GM21381 (cell line): ENCODE data around the gene PRPF6.
"Not testable (repeated sequence)": the region's sequence is repeated elsewhere in the genome, so short reads cannot be mapped to it uniquely, and the experiment has no call there.

ENCODE experiments used
- ATAC-seq: cut with Tn5 transposase; IDR thresholded peaks from one replicate; pipeline ENCODE4 v1.9.1; 2021; ENCODE audit warnings: mild to moderate bottlenecking, moderate library complexity; ENCODE audit not compliant: unreplicated experiment

PRPF6 gene

DNA sequence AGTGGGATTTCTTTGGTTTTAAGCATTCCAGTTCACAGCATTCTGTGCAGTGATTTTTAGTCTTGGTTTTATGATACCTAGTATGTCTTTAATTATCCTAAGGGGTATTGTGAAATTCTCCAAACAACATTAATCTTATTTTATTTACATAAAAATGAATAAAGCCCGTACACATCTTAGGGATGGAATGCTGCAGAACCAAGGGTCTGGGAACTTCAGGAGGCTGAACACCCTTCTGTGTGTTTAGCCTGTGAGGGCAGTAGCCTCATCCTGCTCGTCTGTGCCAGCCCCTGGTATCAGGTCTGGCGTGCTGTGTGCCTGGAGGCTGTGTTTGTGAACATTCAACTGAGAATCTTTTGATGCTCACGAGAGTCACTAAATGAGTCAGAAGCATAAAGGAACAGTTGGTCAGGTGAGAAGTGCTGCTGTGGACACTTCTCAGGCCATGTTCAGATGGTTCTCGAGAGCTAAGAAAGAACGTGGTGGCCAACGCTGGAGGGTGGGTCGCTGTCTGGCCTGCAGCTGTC lies 29.8 kb downstream of the PRPF6 start:
- no peak for ATAC-seq

DNA sequence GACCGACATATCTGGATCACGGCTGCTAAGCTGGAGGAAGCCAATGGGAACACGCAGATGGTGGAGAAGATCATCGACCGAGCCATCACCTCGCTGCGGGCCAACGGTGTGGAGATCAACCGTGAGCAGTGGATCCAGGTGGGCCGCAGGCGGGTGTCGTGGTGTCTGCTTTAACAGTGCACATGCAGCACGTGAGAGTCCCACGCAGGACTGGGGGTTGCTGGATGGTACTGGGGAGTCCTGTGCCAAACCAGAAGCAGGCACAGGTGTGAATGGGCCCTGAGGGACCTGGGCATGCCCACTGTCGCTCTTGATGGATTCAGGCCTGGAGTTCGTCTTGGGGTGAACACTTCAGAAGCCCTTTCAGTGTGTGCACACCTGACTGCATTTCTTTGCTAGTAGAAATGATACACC lies 30.4 kb downstream of the PRPF6 start:
- ATAC-seq, result no peak

- not testable (repeated sequence) for ATAC-seq
These were observed 31.6 kb downstream of the PRPF6 start for GRCh38 chr20:64012385-64013154.

- ATAC-seq, result no peak
These were observed 34.7 kb downstream of the PRPF6 start for GRCh38 chr20:64015635-64016034.

GRCh38 chr20:64021124-64021975 lies 40.4 kb downstream of the PRPF6 start:
- no peak for ATAC-seq

DNA sequence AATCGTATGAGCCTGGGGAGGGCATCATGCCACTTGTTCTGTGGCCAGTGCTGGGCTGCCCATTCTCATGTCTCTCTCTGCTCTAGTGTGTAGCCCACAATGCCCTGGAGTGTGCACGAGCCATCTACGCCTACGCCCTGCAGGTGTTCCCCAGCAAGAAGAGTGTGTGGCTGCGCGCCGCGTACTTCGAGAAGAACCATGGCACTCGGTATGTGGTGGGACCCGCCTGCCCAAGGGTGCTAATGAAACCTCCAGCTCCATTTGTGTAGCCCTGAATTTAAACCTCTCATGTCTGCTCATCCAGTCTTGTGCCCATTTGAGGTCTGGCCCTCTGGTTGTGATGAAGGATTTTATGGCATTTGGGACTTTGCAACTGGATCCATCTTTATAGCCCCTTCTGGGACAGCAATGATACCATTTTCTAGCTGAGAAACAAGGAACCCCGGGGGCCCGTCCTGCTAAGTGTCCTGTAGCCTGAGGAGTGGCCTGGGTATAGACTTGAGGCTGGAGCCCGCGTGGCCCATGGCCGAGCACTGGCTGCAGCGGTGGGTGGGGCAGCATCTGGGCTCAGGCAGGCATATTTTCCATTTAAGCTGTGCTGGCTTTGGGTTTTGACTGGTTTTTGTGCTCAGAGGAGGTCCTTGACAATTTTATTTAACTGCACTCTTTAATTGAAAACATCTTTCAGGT lies 41.9 kb downstream of the PRPF6 start:
- no peak for ATAC-seq

GRCh38 chr20:64023361-64024140 lies 42.6 kb downstream of the PRPF6 start:
- ATAC-seq, result no peak

- ATAC-seq, result no peak
These were observed 43.4 kb downstream of the PRPF6 start for GRCh38 chr20:64024141-64024990.

DNA sequence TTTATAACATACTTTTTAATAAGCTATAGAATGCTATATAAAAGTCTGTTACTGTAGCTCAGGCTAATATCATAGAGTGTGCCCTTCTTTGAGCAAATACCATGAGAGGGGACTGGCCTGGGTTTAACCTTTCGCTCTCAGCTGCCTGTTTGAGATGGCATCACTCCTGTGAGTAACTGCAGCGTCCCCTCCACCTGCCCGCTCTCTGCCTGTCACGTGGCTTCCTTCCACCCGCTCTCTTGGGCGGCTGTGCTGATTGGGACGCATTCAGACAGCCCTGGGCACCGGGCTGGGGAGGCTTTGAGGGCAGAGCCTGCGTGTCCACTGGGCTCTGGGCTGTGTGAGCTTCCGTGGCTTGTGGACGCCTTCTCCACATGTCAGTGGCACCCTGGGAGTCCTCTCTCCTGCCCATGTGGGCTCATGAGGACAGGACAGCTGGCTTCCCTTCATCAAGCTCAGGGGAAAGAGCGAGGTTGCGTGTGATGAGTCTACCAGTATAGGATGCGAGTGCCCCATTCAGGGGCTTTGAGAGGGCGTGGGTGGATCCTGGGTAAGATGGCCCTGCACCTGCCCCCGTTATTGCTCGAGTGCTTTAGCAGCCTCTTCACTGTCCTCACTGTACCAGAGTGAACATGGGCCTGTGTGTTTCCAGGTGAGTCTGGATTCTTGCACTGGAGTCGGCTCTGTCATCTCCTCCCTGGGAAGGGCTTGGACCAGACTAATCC lies 44.3 kb downstream of the PRPF6 start:
- ATAC-seq, result no peak

DNA sequence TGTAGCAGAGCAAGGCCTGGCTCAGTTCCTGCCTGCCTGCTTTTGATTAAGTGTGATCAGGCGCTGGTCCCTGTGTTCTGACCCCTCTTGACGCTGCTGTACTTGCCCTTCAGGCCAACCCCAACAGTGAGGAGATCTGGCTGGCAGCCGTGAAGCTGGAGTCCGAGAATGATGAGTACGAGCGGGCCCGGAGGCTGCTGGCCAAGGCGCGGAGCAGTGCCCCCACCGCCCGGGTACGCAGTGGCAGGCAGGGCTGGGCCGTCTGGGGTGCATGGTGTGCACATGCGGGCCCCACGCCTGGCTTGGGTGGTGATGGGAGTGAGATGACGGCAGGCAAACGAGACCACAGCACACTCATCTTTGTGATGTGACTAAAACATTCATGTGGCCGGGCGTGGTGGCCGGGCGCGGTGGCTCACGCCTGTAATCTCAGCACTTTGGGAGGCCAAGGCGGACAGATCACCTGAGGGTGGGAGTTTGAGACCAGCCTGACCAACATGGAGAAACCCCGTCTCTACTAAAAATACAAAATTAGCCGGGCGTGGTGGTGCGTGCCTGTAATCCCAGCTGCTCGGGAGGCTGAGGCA lies 45.0 kb downstream of the PRPF6 start:
- ATAC-seq, result no peak

GRCh38 chr20:64027981-64028685 lies 47.2 kb downstream of the PRPF6 start:
- no peak for ATAC-seq

- no peak for ATAC-seq
These were observed 48.6 kb downstream of the PRPF6 start for GRCh38 chr20:64029293-64030117.

GRCh38 chr20:64030371-64031134 lies 49.6 kb downstream of the PRPF6 start:
- no peak for ATAC-seq

- no peak for ATAC-seq
These were observed 50.9 kb downstream of the PRPF6 start for GRCh38 chr20:64031822-64032314.

- no peak for ATAC-seq
These were observed 52.0 kb downstream of the PRPF6 start for GRCh38 chr20:64032706-64033624.
